Fibroblast of lung (primary cell): Measurements from ENCODE around the gene CASQ2. TPM values are rescaled to one million over a fixed set of nuclear protein-coding genes. Genes with fewer than 3 reads are reported as not detected.

Experiments
- DNase-seq, 2 donors: peaks; one replicate each; pipeline versions ENCODE4 v3.0.0 to v3.0.0-alpha.2; 2010; ENCODE audit warnings: low read depth in 2 of 2
- H2AFZ ChIP-seq: 2 replicates; pipeline ENCODE4 v1.5.1; 2012; ENCODE audit warnings: low read length, control low read depth, inconsistent platforms
- H3K27ac ChIP-seq: 2 replicates; pipeline ENCODE4 v1.5.1; 2011; ENCODE audit warnings: low read length, control low read depth; ENCODE audit not compliant: insufficient read depth
- H3K27me3 ChIP-seq: 2 replicates; pipeline ENCODE4 v1.5.1; 2011; ENCODE audit warnings: mild to moderate bottlenecking, low read length; ENCODE audit not compliant: control insufficient read depth, insufficient read depth
- H3K36me3 ChIP-seq: 2 replicates; pipeline ENCODE4 v1.5.1; 2011; ENCODE audit warnings: low read length; ENCODE audit not compliant: control insufficient read depth, insufficient read depth
- H3K4me1 ChIP-seq: 2 replicates; pipeline ENCODE4 v1.5.1; 2011; ENCODE audit warnings: low read length; ENCODE audit not compliant: control insufficient read depth, insufficient read depth; ENCODE audit errors: extremely low read depth
- H3K4me2 ChIP-seq: 2 replicates; pipeline ENCODE4 v1.5.1; 2011; ENCODE audit warnings: low read length, control low read depth; ENCODE audit not compliant: insufficient read depth; ENCODE audit errors: extremely low read depth
- H3K4me3 ChIP-seq, 4 experiments: fragments of 200-600 bp in 1 of 4; sonication (generic) in 1 of 4; replicated peaks in 1 of 4; 2 replicates each; pipeline ENCODE4 v1.5.1; 2011 to 2016; ENCODE audit warnings: low read length in 4 of 4, low read depth in 3 of 4, mild to moderate bottlenecking in 3 of 4, control low read depth in 2 of 4, inconsistent platforms in 1 of 4, mixed read lengths in 1 of 4; ENCODE audit not compliant: insufficient read depth in 1 of 4; ENCODE audit errors: control extremely low read depth in 1 of 4
- H3K79me2 ChIP-seq: 2 replicates; pipeline ENCODE4 v1.5.1; 2012; ENCODE audit warnings: mild to moderate bottlenecking, low read length, inconsistent platforms; ENCODE audit not compliant: control insufficient read depth, insufficient read depth
- H3K9ac ChIP-seq: 2 replicates; pipeline ENCODE4 v1.5.1; 2011; ENCODE audit warnings: mild to moderate bottlenecking, low read length, control low read depth; ENCODE audit not compliant: insufficient read depth
- H3K9me3 ChIP-seq: 2 replicates; pipeline ENCODE4 v1.5.1; 2012; ENCODE audit warnings: low read depth, low read length; ENCODE audit not compliant: control insufficient read depth, insufficient read depth
- H4K20me1 ChIP-seq: 2 replicates; pipeline ENCODE4 v1.5.1; 2011; ENCODE audit warnings: low read length; ENCODE audit not compliant: control insufficient read depth, insufficient read depth; ENCODE audit errors: extremely low read depth
- EZH2 ChIP-seq: IDR thresholded peaks from 2 replicates; pipeline ENCODE4 v1.5.1; 2012; ENCODE audit warnings: low read length, control low read depth, mild to moderate bottlenecking; ENCODE audit errors: missing control alignments
- polyA plus RNA-seq, 2 donors: library from polyadenylated mRNA; depleted of rRNA in 1 of 2; stranded (reverse) in 1 of 2; unstranded in 1 of 2; fragments of >200 nt; gene quantifications; 2 replicates each; pipeline ENCODE4 v1.2.1, GENCODE V29; 2011 to 2012; ENCODE audit warnings: missing spikeins in 1 of 2
- total RNA-seq: library from RNA; depleted of rRNA; stranded (reverse); fragments of >200 nt; gene quantifications from 2 replicates; pipeline ENCODE4 v1.2.1, GENCODE V29; 2014
- TF ChIP-seq, protein P1 (sequence below), 2 donors: IDR thresholded peaks in 1 of 2; conservative IDR thresholded peaks in 1 of 2; 1 replicate in 1 of 2; 2 replicates in 1 of 2; pipeline ENCODE4 v1.5.1; 2011 to 2012; ENCODE audit warnings: low read length in 2 of 2, control low read depth in 1 of 2, inconsistent platforms in 1 of 2, low read depth in 1 of 2, mild to moderate bottlenecking in 1 of 2

The CASQ2 gene
- total and polyA plus RNA-seq, 2 donors (not counting 1 experiment from before 2014, with no cell fraction given) = 0.03 TPM; not detected in 1

GRCh38 chr1:115679141-115679611, 89.3 kb downstream of the CASQ2 start:
- no peaks in the 10 kb centered on the region for H3K27me3 ChIP-seq
- TF ChIP-seq, protein P1, sequence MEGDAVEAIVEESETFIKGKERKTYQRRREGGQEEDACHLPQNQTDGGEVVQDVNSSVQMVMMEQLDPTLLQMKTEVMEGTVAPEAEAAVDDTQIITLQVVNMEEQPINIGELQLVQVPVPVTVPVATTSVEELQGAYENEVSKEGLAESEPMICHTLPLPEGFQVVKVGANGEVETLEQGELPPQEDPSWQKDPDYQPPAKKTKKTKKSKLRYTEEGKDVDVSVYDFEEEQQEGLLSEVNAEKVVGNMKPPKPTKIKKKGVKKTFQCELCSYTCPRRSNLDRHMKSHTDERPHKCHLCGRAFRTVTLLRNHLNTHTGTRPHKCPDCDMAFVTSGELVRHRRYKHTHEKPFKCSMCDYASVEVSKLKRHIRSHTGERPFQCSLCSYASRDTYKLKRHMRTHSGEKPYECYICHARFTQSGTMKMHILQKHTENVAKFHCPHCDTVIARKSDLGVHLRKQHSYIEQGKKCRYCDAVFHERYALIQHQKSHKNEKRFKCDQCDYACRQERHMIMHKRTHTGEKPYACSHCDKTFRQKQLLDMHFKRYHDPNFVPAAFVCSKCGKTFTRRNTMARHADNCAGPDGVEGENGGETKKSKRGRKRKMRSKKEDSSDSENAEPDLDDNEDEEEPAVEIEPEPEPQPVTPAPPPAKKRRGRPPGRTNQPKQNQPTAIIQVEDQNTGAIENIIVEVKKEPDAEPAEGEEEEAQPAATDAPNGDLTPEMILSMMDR (conservative IDR thresholded peaks at IDR 0.05 in 1 of 2, IDR thresholded peaks at IDR 0.05 in 1 of 2; ENCODE audit: low read depth in 1 of 2, low read length in 2 of 2) = no peak
- TF ChIP-seq EZH2 = no peak
- H3K9ac ChIP-seq = no peak overlapping the region
- H2AFZ ChIP-seq = no peak overlapping the region
- H4K20me1 ChIP-seq = no peaks in the 10 kb centered on the region
- no peaks in the 10 kb centered on the region for H3K9me3 ChIP-seq
- no peak overlapping the region for H3K4me3 ChIP-seq
- no peaks in the 10 kb centered on the region for H3K79me2 ChIP-seq
- H3K4me1 ChIP-seq = peaks cover 3% of the 10 kb centered on the region
- H3K4me2 ChIP-seq = peak overlapping the region; percentile 78
- no peaks in the 10 kb centered on the region for H3K36me3 ChIP-seq
- no peak overlapping the region for H3K27ac ChIP-seq
- peak; percentile 78 for DNase-seq

DNA sequence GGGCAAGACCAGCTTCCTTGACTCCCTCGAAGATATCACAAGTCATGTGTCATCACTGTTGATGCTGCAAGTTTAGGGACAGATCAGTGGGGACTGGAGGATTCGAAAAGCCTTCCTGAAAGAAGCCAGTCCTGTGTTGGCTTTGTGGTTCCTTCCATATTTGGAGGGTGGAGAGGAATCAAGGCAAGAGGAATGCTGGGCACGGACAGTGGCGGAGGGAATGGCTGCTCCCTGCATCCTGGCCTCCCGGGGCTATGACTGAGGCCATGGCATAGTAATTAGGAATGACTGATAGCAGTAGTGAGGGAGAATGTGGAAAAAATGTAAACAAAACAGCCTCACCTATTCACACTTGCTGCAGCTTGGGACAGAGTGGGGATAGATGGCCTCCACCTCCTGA, 90.4 kb downstream of the CASQ2 start:
- no peaks in the 10 kb centered on the region for H3K9me3 ChIP-seq

GRCh38 chr1:115677565-115677964, 90.9 kb downstream of the CASQ2 start:
- no peaks in the 10 kb centered on the region for H3K79me2 ChIP-seq
- peaks cover 3% of the 10 kb centered on the region for H3K4me1 ChIP-seq
- no peaks in the 10 kb centered on the region for H3K9me3 ChIP-seq
- no peak overlapping the region for H2AFZ ChIP-seq
- H3K27me3 ChIP-seq = no peaks in the 10 kb centered on the region
- no peak overlapping the region for H3K9ac ChIP-seq
- H3K4me3 ChIP-seq = no peak overlapping the region
- TF ChIP-seq, protein P1 (conservative IDR thresholded peaks at IDR 0.05 in 1 of 2, IDR thresholded peaks at IDR 0.05 in 1 of 2; ENCODE audit: low read depth in 1 of 2, low read length in 2 of 2) = peak in 1 of 2 donors; percentile 9
- no peak for TF ChIP-seq EZH2
- H3K27ac ChIP-seq = no peak overlapping the region
- H4K20me1 ChIP-seq = no peaks in the 10 kb centered on the region
- H3K4me2 ChIP-seq = no peak overlapping the region
- DNase-seq = no peak
- H3K36me3 ChIP-seq = no peaks in the 10 kb centered on the region

More for the DNA sequence above, 90.4 kb downstream of the CASQ2 start:
- H3K4me2 ChIP-seq = no peak overlapping the region
- no peaks in the 10 kb centered on the region for H3K79me2 ChIP-seq
- H3K4me1 ChIP-seq = peaks cover 3% of the 10 kb centered on the region
- no peak for TF ChIP-seq EZH2
- TF ChIP-seq, protein P1 (conservative IDR thresholded peaks at IDR 0.05 in 1 of 2, IDR thresholded peaks at IDR 0.05 in 1 of 2; ENCODE audit: low read depth in 1 of 2, low read length in 2 of 2) = no peak
- H3K9ac ChIP-seq = no peak overlapping the region
- no peak overlapping the region for H2AFZ ChIP-seq
- H3K27me3 ChIP-seq = no peaks in the 10 kb centered on the region
- H3K36me3 ChIP-seq = no peaks in the 10 kb centered on the region
- DNase-seq = peak in 1 of 2 donors; percentile 16
- no peak overlapping the region for H3K27ac ChIP-seq
- H4K20me1 ChIP-seq = no peaks in the 10 kb centered on the region
- no peak overlapping the region for H3K4me3 ChIP-seq
